SK-N-MC (cell line): ENCODE data around the gene SLC6A15.

Experiments used
- EZH2 ChIP-seq: fragments of 200-600 bp; sonication (generic); IDR thresholded peaks from one replicate; pipeline ENCODE4 v1.6.1; 2017; ENCODE audit warnings: antibody characterized with exemption
- FOXP2 ChIP-seq: optimal IDR thresholded peaks from 2 replicates; pipeline ENCODE3; 2011; ENCODE audit warnings: mild to moderate bottlenecking, moderate library complexity; ENCODE audit not compliant: insufficient read depth; ENCODE audit errors: extremely low read length, control extremely low read depth
- POLR2AphosphoS5 ChIP-seq: IDR thresholded peaks from 2 replicates; pipeline ENCODE4 v1.6.1; 2012; ENCODE audit warnings: mild to moderate bottlenecking, low read depth, low read length, borderline replicate concordance

GRCh38 chr12:84856156-84856900 lies 56.3 kb downstream of the SLC6A15 start:
- TF ChIP-seq EZH2 (no peak), POLR2AphosphoS5 (no peak), FOXP2 (no peak)
